Activated effector memory CD4-positive, alpha-beta T cell treated with Interleukin-2 at 50 U/mL for 16 hours (primary cell): Measurements from ENCODE around the gene N4BP3.

Experiments used
- DNase-seq: peaks from one replicate; pipeline ENCODE4 v3.0.0-alpha.2; 2020

The N4BP3 gene

DNA sequence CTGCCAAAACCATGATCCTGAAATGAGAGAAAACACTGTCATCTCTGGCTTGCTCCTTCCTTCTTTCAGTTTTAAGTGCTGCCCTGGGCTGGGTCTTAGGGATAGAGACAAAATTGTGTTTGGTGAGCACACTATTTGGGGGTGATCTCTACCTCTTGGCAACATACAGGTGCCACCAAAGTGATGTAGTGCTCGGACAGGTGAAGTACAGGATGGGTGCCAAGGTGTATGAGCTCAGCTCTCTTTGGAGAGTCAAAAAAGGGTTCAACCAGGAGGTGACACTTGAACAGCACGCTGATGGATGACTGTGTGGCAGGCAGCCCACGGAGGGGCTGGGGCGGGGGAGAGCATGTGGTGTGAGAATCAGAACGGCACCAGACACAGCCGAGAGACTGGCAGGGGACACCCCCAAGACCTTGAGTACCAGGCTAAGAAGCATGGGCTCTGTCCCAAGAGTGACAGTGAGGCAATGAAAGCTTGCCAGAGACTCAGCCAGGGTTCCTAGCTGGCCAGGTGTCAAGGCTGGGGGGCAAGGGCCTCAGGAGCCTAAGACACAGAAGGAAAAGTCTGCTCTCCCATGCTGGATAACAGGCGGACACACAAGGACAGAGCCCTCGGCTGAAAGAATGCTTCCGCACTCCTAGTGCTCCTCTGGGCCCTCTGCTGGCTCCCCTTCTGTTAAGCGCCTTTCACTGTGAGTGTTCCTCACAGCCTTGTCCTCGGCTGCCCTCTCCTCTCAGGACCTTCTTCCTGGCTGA lies 37.8 kb downstream of the N4BP3 start:
- DNase-seq = no peak

- no peak for DNase-seq
Observed at GRCh38 chr5:178152491-178153444, 39.4 kb downstream of the N4BP3 start.

DNA sequence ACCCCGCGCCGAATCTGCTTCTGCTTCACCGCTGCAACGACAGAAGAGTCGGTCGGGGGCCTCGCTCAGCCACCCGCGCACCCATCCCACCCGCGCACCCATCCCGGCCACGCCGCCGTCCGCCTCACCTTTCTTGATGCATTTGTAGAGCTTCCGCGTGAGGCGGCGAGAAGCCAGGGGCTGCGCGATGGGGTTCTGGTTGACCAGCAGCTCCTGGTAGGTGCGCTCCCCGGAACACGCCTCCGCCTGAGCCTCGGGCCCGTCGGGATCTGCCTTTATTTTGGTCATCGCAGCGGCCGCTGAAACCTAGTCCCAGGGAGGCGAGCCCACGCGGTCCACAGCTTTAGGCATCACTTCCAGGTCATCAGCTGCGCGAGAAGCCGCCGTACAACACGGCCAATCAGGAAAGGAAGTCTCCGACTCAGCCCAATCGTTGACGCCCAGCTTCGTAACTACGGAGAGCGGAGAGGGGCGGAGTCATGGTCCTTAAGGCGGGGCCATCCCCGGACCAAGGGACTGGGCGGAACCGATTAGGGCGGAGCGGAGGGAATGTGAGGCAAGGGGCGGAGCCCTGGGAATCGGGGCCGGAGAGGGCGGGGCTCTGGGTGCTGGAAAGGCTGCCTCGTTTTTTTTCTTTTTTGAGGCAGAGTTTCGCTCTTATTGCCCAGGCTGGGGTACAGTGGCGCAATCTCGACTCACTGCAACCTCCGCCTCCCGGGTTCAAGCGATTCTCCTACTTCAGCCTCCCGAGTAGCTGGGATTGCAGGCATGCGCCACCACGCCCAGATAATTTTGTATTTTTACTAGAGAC lies 40.4 kb downstream of the N4BP3 start, which contains the start of gene NHP2:
Gene NHP2 (minus strand): TSS at position 356 of the 811 bp plus-strand sequence. CDS start 68 bp downstream, at position 288.
- DNase-seq = peak; percentile 97

- DNase-seq = no peak
Observed at GRCh38 chr5:178155065-178155464, 41.7 kb downstream of the N4BP3 start.

DNA sequence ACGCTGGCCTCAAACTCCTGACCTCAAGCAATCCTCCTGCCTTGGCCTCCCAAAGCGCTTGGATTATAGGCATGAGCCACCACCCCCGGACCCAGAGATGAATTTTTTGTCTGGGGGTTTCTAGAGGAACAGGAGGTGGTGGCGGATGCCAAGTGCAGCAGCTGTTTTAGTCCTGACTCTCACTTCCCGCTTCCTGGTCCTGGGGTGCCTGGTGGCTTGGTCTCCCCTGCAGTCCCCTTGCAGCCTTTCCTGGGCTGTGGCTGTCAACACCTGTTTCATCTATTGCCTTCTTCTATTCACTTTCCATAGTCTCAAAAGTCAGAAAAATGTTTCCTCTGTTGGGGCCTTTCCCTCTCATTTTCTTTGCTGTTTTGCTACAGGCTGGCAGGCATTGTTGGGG lies 46.8 kb downstream of the N4BP3 start:
- no peak for DNase-seq

- no peak for DNase-seq
Observed at GRCh38 chr5:178162481-178162880, 49.1 kb downstream of the N4BP3 start.

- DNase-seq = peak; percentile 85
Observed at GRCh38 chr5:178163772-178164735, 50.7 kb downstream of the N4BP3 start.

DNA sequence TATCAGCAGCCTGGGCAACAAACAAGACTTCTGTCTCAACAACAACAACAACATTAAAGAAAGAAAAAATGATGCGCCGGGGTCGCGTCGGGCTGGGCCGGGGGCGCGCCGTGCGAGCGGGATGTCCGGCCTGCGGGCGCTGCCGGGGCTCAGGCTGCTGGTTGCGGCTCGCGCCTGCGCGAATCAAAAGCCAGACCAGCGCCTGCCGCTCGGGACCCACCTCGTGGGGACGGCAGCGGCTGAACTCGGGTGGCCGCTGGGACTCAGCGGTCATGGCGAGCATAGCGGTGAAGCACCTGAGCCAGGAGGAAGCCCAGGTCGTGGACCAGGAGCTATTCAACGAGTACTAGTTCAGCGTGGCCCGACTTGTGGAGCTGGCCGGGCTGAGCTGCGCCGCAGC lies 52.2 kb downstream of the N4BP3 start:
- no peak for DNase-seq

- DNase-seq = no peak
Observed at GRCh38 chr5:178170455-178170854, 57.1 kb downstream of the N4BP3 start.

DNA sequence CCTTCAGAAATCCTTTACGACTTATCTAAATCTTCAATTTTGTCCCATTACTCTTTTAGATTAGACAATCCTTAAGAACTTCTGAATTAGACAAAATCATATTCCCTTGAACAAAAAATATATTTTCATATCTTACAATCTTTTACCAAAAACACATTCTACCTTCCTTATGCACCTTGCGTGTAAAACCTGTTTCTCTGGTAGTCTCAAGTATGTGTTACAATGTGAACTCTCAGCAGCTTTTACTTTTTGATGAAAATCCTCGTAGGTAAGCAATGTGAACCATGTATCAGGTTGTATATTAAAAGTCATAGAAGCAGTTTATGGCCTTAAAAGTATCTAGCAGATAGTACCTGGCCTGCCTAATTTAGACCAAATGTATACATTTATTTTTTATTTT lies 61.1 kb downstream of the N4BP3 start:
- DNase-seq = no peak
